K562 (cell line): ENCODE results near the gene KCTD21. TPM values are rescaled to one million over a fixed set of nuclear protein-coding genes. Genes with fewer than 3 reads are reported as not detected.

ENCODE experiments used
- CTBP1 ChIP-seq: fragments of 450-650 bp; IDR thresholded peaks from 2 replicates; pipeline ENCODE4 v1.6.1; 2016; ENCODE audit warnings: borderline replicate concordance
- DNMT1 ChIP-seq: fragments of 450-650 bp; IDR thresholded peaks from 2 replicates; pipeline ENCODE4 v1.6.1; 2016; ENCODE audit warnings: antibody characterized with exemption, mild to moderate bottlenecking
- ELF4 ChIP-seq: fragments of 450-650 bp; formaldehyde crosslinking; IDR thresholded peaks from 2 replicates; pipeline ENCODE4 v1.4.0; 2022; ENCODE audit warnings: missing genetic modification characterization
- FOXJ2 ChIP-seq: fragments of 200-800 bp; sonication (Bioruptor generic); IDR thresholded peaks from 2 replicates; pipeline ENCODE4 v1.6.1; 2016; ENCODE audit warnings: missing genetic modification characterization, missing compliant biosample characterization
- HDAC1 ChIP-seq, 2 experiments: fragments of 450-650 bp; IDR thresholded peaks; 2 replicates each; pipeline ENCODE4 v1.6.1; 2016 to 2017; ENCODE audit warnings: inconsistent platforms in 1 of 2, mild to moderate bottlenecking in 1 of 2, moderate library complexity in 1 of 2
- KLF1 ChIP-seq: fragments of 450-650 bp; IDR thresholded peaks from 2 replicates; pipeline ENCODE4 v1.6.1; 2016; ENCODE audit warnings: missing genetic modification characterization, missing compliant biosample characterization
- L3MBTL2 ChIP-seq: fragments of 450-650 bp; IDR thresholded peaks from 2 replicates; pipeline ENCODE4 v1.6.1; 2016; ENCODE audit warnings: mild to moderate bottlenecking, moderate library complexity
- MAFK ChIP-seq: IDR thresholded peaks from 2 replicates; pipeline ENCODE4 v1.6.1; 2011; ENCODE audit warnings: low read length, improper control_type of control experiment
- MTA1 ChIP-seq: fragments of 450-650 bp; IDR thresholded peaks from 2 replicates; pipeline ENCODE4 v1.6.1; 2017; ENCODE audit warnings: borderline replicate concordance
- NFIC ChIP-seq: fragments of 450-650 bp; IDR thresholded peaks from 2 replicates; pipeline ENCODE4 v1.6.1; 2017; ENCODE audit warnings: mild to moderate bottlenecking, inconsistent platforms
- RBM22 ChIP-seq: fragments of 200-400 bp; formaldehyde crosslinking; IDR thresholded peaks from 2 replicates; pipeline ENCODE4 v1.6.1; 2018; ENCODE audit warnings: low read length, low read depth; ENCODE audit not compliant: poor library complexity, severe bottlenecking
- RFX1 ChIP-seq: fragments of 450-650 bp; IDR thresholded peaks from 2 replicates; pipeline ENCODE4 v1.6.1; 2016; ENCODE audit warnings: mild to moderate bottlenecking, moderate library complexity
- SMARCA4 ChIP-seq: fragments of 450-650 bp; IDR thresholded peaks from 2 replicates; pipeline ENCODE4 v1.6.1; 2016
- SMARCE1 ChIP-seq: fragments of 450-650 bp; IDR thresholded peaks from 2 replicates; pipeline ENCODE4 v1.7.1; 2016; ENCODE audit warnings: mild to moderate bottlenecking
- SNRNP70 ChIP-seq: fragments of 200-400 bp; formaldehyde crosslinking; optimal IDR thresholded peaks from 2 replicates; pipeline ENCODE3; 2017; ENCODE audit warnings: low read depth, low read length
- SPI1 ChIP-seq: IDR thresholded peaks from 2 replicates; pipeline ENCODE4 v1.6.1; 2011; ENCODE audit warnings: low read depth, low read length, control low read depth, borderline replicate concordance
- SRSF3 ChIP-seq: fragments of 200-400 bp; formaldehyde crosslinking; IDR thresholded peaks from 2 replicates; pipeline ENCODE4 v1.6.1; 2016; ENCODE audit warnings: mild to moderate bottlenecking, low read length, moderate library complexity; ENCODE audit not compliant: insufficient read depth
- SRSF9 ChIP-seq: fragments of 200-400 bp; formaldehyde crosslinking; IDR thresholded peaks from 2 replicates; pipeline ENCODE4 v1.6.1; 2017; ENCODE audit warnings: low read depth, low read length, borderline replicate concordance
- ZNF316 ChIP-seq: fragments of 450-650 bp; IDR thresholded peaks from 2 replicates; pipeline ENCODE4 v1.6.1; 2016
- ZNF347 ChIP-seq: fragments of 450-650 bp; formaldehyde crosslinking; IDR thresholded peaks from 2 replicates; pipeline ENCODE4 v1.4.0; 2020; ENCODE audit warnings: low read depth, mild to moderate bottlenecking, moderate library complexity
- ZNF586 ChIP-seq: fragments of 450-650 bp; formaldehyde crosslinking; conservative IDR thresholded peaks from 2 replicates; pipeline ENCODE4 v1.4.0; 2020; ENCODE audit warnings: mild to moderate bottlenecking, moderate library complexity
- polyA plus RNA-seq, 8 experiments: library from polyadenylated mRNA; depleted of rRNA in 4 of 8; stranded (reverse) in 5 of 8; unstranded in 3 of 8; fragments of >200 nt; fragmentation: Nextera tagmentation in 2 of 8; fragmentation: Illumina TruSeq in 1 of 8; extraction: Ambion mirVana in 2 of 8; extraction: Trizol in 1 of 8; gene quantifications; 2 replicates each; pipeline versions ENCODE4 v1.2.1 to v1.2.3, GENCODE V29; 2011 to 2014; ENCODE audit warnings: inconsistent platforms in 1 of 8, missing spikeins in 1 of 8
- total RNA-seq, 7 experiments: library from RNA; depleted of rRNA in 6 of 7; stranded (reverse); fragments of >200 nt in 6 of 7; fragmentation: Illumina TruSeq in 2 of 7; extraction: Trizol in 2 of 7; gene quantifications; 2 replicates each; pipeline versions ENCODE4 v1.2.1 to v1.2.3, GENCODE V29; 2011 to 2021; ENCODE audit warnings: low replicate concordance in 1 of 7
- TF ChIP-seq, protein P1 (sequence below), 2 experiments: IDR thresholded peaks in 1 of 2; conservative IDR thresholded peaks in 1 of 2; 2 replicates each; pipeline ENCODE4 v1.6.1; 2016; ENCODE audit warnings: low read depth in 2 of 2, mild to moderate bottlenecking in 1 of 2, missing compliant biosample characterization in 1 of 2, missing genetic modification characterization in 1 of 2, moderate library complexity in 1 of 2
- TF ChIP-seq, protein P2 (sequence below): sonication (generic); formaldehyde crosslinking; IDR thresholded peaks from 2 replicates; pipeline ENCODE4 v1.8.1; 2023; ENCODE audit warnings: mild to moderate bottlenecking, missing genetic modification reagents
- TF ChIP-seq, protein P3 (sequence below), 2 experiments: fragments of 450-650 bp in 1 of 2; sonication (generic) in 1 of 2; formaldehyde crosslinking in 1 of 2; IDR thresholded peaks in 1 of 2; conservative IDR thresholded peaks in 1 of 2; 2 replicates each; pipeline versions ENCODE4 v1.6.1 to v1.8.1; 2016 to 2023; ENCODE audit warnings: mild to moderate bottlenecking in 2 of 2, moderate library complexity in 2 of 2, inconsistent platforms in 1 of 2, missing genetic modification reagents in 1 of 2

KCTD21 gene
- total and polyA plus RNA-seq, 9 of the 15 experiments (the other 6 are each of a cell fraction or from before 2014, with no cell fraction given): 0.34 to 5.4 (median 1.9) TPM

GRCh38 chr11:78216571-78217287 lies 28.3 kb upstream of the KCTD21 start (continued):
- TF ChIP-seq, protein P1, sequence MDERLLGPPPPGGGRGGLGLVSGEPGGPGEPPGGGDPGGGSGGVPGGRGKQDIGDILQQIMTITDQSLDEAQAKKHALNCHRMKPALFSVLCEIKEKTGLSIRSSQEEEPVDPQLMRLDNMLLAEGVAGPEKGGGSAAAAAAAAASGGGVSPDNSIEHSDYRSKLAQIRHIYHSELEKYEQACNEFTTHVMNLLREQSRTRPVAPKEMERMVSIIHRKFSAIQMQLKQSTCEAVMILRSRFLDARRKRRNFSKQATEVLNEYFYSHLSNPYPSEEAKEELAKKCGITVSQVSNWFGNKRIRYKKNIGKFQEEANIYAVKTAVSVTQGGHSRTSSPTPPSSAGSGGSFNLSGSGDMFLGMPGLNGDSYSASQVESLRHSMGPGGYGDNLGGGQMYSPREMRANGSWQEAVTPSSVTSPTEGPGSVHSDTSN (CRISPR knock-in tag; IDR thresholded peaks at IDR 0.05; ENCODE audit: low read depth): no peak
- TF ChIP-seq, protein P1 (tag; conservative IDR thresholded peaks at IDR 0.05; ENCODE audit: low read depth): no peak
- TF ChIP-seq SRSF3: no peak
- TF ChIP-seq NFIC: no peak
- peak; percentile 90 for TF ChIP-seq CTBP1
- peak; percentile 71 for TF ChIP-seq SMARCA4
- peak; percentile 64; the same call in 1 of the 2 replicates for TF ChIP-seq MTA1
- no peak for TF ChIP-seq SNRNP70
- TF ChIP-seq SRSF9: no peak
- TF ChIP-seq L3MBTL2: no peak
- peak; percentile 26; the same call in 1 of the 2 replicates for TF ChIP-seq SPI1
- no peak for TF ChIP-seq ZNF347 (CRISPR knock-in tag)
- TF ChIP-seq FOXJ2: no peak
- TF ChIP-seq, protein P2, sequence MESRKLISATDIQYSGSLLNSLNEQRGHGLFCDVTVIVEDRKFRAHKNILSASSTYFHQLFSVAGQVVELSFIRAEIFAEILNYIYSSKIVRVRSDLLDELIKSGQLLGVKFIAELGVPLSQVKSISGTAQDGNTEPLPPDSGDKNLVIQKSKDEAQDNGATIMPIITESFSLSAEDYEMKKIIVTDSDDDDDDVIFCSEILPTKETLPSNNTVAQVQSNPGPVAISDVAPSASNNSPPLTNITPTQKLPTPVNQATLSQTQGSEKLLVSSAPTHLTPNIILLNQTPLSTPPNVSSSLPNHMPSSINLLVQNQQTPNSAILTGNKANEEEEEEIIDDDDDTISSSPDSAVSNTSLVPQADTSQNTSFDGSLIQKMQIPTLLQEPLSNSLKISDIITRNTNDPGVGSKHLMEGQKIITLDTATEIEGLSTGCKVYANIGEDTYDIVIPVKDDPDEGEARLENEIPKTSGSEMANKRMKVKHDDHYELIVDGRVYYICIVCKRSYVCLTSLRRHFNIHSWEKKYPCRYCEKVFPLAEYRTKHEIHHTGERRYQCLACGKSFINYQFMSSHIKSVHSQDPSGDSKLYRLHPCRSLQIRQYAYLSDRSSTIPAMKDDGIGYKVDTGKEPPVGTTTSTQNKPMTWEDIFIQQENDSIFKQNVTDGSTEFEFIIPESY (CRISPR knock-in tag): no peak
- no peak for TF ChIP-seq RBM22
- peak; percentile 46; the same call in 1 of the 2 replicates for TF ChIP-seq ELF4 (CRISPR knock-in tag)
- no peak for TF ChIP-seq RFX1
- TF ChIP-seq MAFK: no peak
- no peak for TF ChIP-seq KLF1
- TF ChIP-seq HDAC1 (IDR thresholded peaks at IDR 0.05): peak in 1 of 2 experiments; percentile 52; a peak in 1 of 4 replicates
- TF ChIP-seq ZNF586 (CRISPR knock-in tag): no peak
- peak; percentile 12; the same call in 1 of the 2 replicates for TF ChIP-seq ZNF316
- TF ChIP-seq, protein P3, sequence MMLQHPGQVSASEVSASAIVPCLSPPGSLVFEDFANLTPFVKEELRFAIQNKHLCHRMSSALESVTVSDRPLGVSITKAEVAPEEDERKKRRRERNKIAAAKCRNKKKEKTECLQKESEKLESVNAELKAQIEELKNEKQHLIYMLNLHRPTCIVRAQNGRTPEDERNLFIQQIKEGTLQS (IDR thresholded peaks at IDR 0.05): peak; percentile 71; the same call in 1 of the 2 replicates
- TF ChIP-seq, protein P3 (CRISPR knock-in tag; conservative IDR thresholded peaks at IDR 0.05): no peak
- peak; percentile 62; the same call in 1 of the 2 replicates for TF ChIP-seq SMARCE1
- TF ChIP-seq DNMT1: no peak
